Natural killer cell (primary cell): ENCODE results near the gene FADS2. TPM values are rescaled to one million over a fixed set of nuclear protein-coding genes. Genes with fewer than 3 reads are reported as not detected.
A peak's percentile ranks its signal among the peaks of the same experiment; 100 is the strongest.

ENCODE experiments used
- ATAC-seq, 3 donors: fragments of 150-1000 bp in 2 of 3; fragments of 200-7000 bp in 1 of 3; cut with Tn5 transposase; 1 replicate in 1 of 3; 2 replicates in 2 of 3; pipeline ENCODE4 v1.10.0; 2021; ENCODE audit warnings: mild to moderate bottlenecking in 2 of 3, moderate library complexity in 2 of 3
- DNase-seq, 2 donors: peaks; one replicate each; pipeline versions ENCODE4 v3.0.0 to v3.0.0-alpha.2; 2013 to 2021; ENCODE audit warnings: mixed read lengths in 1 of 2
- H3K27ac ChIP-seq: one replicate; pipeline ENCODE4 v1.5.1; 2013; ENCODE audit warnings: mild to moderate bottlenecking, low read length
- H3K27me3 ChIP-seq: one replicate; pipeline ENCODE4 v1.6.1; 2013; ENCODE audit warnings: low read length; ENCODE audit not compliant: control insufficient read depth, insufficient read depth
- H3K36me3 ChIP-seq: one replicate; pipeline ENCODE4 v1.6.1; 2013; ENCODE audit warnings: low read length; ENCODE audit not compliant: control insufficient read depth, insufficient read depth
- H3K4me1 ChIP-seq: one replicate; pipeline ENCODE4 v1.6.1; 2013; ENCODE audit warnings: low read length; ENCODE audit not compliant: control insufficient read depth, insufficient read depth
- H3K4me3 ChIP-seq: one replicate; pipeline ENCODE4 v1.5.1; 2013; ENCODE audit warnings: low read length
- H3K9me3 ChIP-seq: one replicate; pipeline ENCODE4 v1.6.1; 2013; ENCODE audit warnings: low read length; ENCODE audit not compliant: control insufficient read depth, insufficient read depth
- H3K27ac Mint-ChIP-seq, 2 donors: one replicate each; pipeline ENCODE4 v1.8.0; 2022; ENCODE audit warnings: mild to moderate bottlenecking in 2 of 2, mixed read lengths in 2 of 2, moderate library complexity in 1 of 2
- H3K27me3 Mint-ChIP-seq, 2 donors: one replicate each; pipeline ENCODE4 v1.8.0; 2022; ENCODE audit warnings: low read depth in 2 of 2, mixed read lengths in 2 of 2
- H3K36me3 Mint-ChIP-seq: one replicate; pipeline ENCODE4 v1.8.0; 2022; ENCODE audit warnings: mixed read lengths
- H3K4me1 Mint-ChIP-seq, 2 donors: one replicate each; pipeline ENCODE4 v1.8.0; 2022; ENCODE audit warnings: mixed read lengths in 2 of 2
- H3K4me3 Mint-ChIP-seq: one replicate; pipeline ENCODE4 v1.8.0; 2022; ENCODE audit warnings: mild to moderate bottlenecking, moderate library complexity, mixed read lengths
- H3K9me3 Mint-ChIP-seq, 2 donors: one replicate each; pipeline ENCODE4 v1.8.0; 2022; ENCODE audit warnings: mixed read lengths in 2 of 2
- CTCF ChIP-seq: fragments of 200-600 bp; IDR thresholded peaks from one replicate; pipeline ENCODE4 v1.8.0; 2022; ENCODE audit warnings: antibody characterized with exemption
- WGBS: methylation state at CpG from one replicate; pipeline ENCODE4 v1.1.7; 2013; ENCODE audit warnings: missing lambda C conversion rate; ENCODE audit not compliant: insufficient coverage; 5-methylcytosine and 5-hydroxymethylcytosine counted together
- intact Hi-C: fragments of 100-400 bp; cut with micrococcal nuclease; formaldehyde crosslinking; loops from one replicate; pipeline ENCODE4 v1.14.2; 2022
- total RNA-seq, 4 donors: library from RNA; stranded (reverse); fragments of 120-200 nt in 1 of 4; gene quantifications; one replicate each; pipeline versions ENCODE4 v1.2.3 to v1.2.4, GENCODE V29; 2013 to 2022

FADS2 gene
- total RNA-seq, 3 donors from 2014 or later (not counting 1 experiment from before 2014, with no cell fraction given), result 30.4 to 52.7 (median 34.4) TPM

DNA sequence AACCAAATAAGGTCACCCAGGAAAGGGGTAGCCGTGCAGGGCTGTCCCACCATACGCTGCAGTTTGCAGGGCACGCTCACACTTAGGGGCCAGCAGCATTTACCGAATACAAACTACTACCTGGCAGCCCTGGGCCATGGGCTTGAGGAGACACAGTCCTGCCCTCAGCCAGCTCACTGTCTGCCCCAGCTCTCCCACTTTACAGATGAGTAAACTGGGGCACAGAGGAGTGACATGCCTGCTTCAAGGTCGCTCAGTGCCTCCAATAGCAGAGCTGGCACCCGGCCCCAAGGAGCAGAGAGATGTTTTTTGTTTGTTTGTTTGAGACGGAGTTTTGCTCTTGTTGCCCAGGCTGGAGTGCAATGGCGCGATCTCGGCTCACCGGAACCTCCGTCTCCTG lies 60.5 kb downstream of the FADS2 start:
- Histone ChIP-seq H3K9me3 (no peaks in the 10 kb centered on the region), H3K4me1 (peaks cover 20% of the 10 kb centered on the region), H3K27me3 (no peaks in the 10 kb centered on the region), H3K36me3 (no peaks in the 10 kb centered on the region), H3K27ac (no peak overlapping the region), H3K4me3 (no peak overlapping the region)
- 93% methylated on average over 12 of the region's 12 CpGs for WGBS
- Mint-ChIP-seq H3K4me1 (peaks cover 0 to 4% of the 10 kb centered on the region in 2 donors), H3K36me3 (no peaks in the 10 kb centered on the region), H3K9me3 (no peaks in the 10 kb centered on the region), H3K27ac (no peak overlapping the region), H3K4me3 (no peak overlapping the region), H3K27me3 (no peaks in the 10 kb centered on the region)
- no peak for TF ChIP-seq CTCF
- intact Hi-C loops, result no loop called here
- ATAC-seq (no peak), DNase-seq (no peak)

DNA sequence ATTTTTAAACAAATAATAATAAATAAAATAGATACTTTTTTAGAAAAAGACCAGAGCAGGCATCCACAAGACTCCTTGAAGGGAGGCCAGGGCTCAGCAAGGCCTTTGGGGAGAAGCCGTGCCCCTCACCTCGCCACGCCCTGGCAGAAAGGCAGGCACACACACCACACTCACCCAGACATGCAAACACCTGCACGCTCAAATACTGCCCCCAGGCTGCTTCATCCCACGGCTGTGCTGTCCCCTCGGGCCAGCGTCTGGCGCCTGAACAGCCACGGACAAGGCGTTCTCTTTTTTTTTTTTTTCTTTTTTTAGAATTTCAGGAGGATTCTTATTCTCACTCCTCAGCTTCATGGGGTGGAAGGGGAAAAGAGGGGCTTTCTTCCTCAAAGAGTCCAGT lies 61.7 kb downstream of the FADS2 start:
- H3K9me3 Mint-ChIP-seq, result no peaks in the 10 kb centered on the region
- no peak for DNase-seq
- H3K4me1 Mint-ChIP-seq, result peaks cover 0 to 4% of the 10 kb centered on the region in 2 donors
- no peak overlapping the region for H3K27ac Mint-ChIP-seq
- peak overlapping the region; percentile 56 for H3K4me3 Mint-ChIP-seq
- H3K27me3 ChIP-seq, result no peaks in the 10 kb centered on the region
- 90% methylated on average over 9 of the region's 10 CpGs for whole genome bisulfite sequencing
- no peaks in the 10 kb centered on the region for H3K27me3 Mint-ChIP-seq
- intact Hi-C loops, result no loop called here
- no peak overlapping the region for H3K4me3 ChIP-seq
- TF ChIP-seq CTCF, result no peak
- H3K9me3 ChIP-seq, result no peaks in the 10 kb centered on the region
- H3K27ac ChIP-seq, result no peak overlapping the region
- H3K36me3 Mint-ChIP-seq, result no peaks in the 10 kb centered on the region
- peaks cover 20% of the 10 kb centered on the region for H3K4me1 ChIP-seq
- H3K36me3 ChIP-seq, result no peaks in the 10 kb centered on the region
- no peak for ATAC-seq

DNA sequence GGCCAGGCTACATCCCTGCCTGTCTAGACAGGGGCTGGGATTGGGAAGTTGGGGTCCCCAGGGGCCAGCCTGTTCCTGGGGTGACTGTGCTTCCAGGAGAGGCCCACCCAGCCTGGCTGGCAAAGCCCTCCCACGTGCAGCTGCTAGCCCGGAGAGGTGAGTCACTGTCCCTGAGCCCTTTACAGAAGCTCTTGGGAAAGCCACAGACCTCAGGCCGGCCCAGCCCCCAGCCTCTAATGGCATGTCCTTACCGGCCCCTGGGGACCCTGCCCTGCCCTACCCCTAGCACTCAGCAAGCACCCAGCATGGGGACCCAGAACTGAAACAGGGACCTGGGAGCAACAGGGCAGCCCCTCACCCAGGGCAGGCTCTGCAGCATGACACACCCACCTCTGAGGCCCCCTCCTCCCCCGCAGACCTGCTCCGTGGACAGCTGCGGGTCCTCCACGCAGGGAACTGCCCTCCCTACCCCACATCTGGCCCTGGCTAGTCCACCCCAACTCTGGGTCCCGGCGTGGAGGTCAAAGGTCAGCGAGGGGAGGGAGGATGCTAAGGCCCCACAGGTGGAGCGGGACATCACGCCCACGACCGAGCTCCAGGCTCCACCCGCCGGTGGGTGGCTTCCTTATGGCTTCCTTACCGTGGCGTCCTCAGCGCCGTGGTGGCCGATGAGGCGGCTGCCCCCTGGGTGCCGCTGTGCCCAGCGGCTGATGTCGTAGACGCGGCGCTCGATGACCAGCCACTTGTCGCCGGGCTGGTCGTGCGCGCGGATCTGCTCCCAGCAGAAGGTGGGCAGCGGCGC lies 62.6 kb downstream of the FADS2 start:
- peak overlapping the region in 1 of 2 donors; percentile 79 for H3K27ac Mint-ChIP-seq
- Histone ChIP-seq H3K27ac (peak overlapping the region; percentile 16), H3K9me3 (no peaks in the 10 kb centered on the region), H3K4me1 (peaks cover 20% of the 10 kb centered on the region), H3K36me3 (no peaks in the 10 kb centered on the region), H3K27me3 (no peaks in the 10 kb centered on the region), H3K4me3 (peak overlapping the region; percentile 55)
- TF ChIP-seq CTCF, result no peak
- intact Hi-C loops, result no loop called here
- DNase-seq (peak; percentile 28 to 59), ATAC-seq (peak; percentile 15 to 38 (median 27))
- peaks cover 0 to 4% of the 10 kb centered on the region in 2 donors for H3K4me1 Mint-ChIP-seq
- no peaks in the 10 kb centered on the region for H3K36me3 Mint-ChIP-seq
- WGBS, result 2% methylated on average over 38 of the region's 38 CpGs
- no peaks in the 10 kb centered on the region for H3K9me3 Mint-ChIP-seq
- no peaks in the 10 kb centered on the region for H3K27me3 Mint-ChIP-seq
- H3K4me3 Mint-ChIP-seq, result peak overlapping the region; percentile 62
